ENCODE results near the gene NELFA. TPM values are rescaled to one million over a fixed set of nuclear protein-coding genes. Genes with fewer than 3 reads are reported as not detected.
A peak's percentile ranks its signal among the peaks of the same experiment; 100 is the strongest.

NELFA gene
- total RNA-seq, 1 experiment from 2014 or later, result 55.0 TPM

DNA sequence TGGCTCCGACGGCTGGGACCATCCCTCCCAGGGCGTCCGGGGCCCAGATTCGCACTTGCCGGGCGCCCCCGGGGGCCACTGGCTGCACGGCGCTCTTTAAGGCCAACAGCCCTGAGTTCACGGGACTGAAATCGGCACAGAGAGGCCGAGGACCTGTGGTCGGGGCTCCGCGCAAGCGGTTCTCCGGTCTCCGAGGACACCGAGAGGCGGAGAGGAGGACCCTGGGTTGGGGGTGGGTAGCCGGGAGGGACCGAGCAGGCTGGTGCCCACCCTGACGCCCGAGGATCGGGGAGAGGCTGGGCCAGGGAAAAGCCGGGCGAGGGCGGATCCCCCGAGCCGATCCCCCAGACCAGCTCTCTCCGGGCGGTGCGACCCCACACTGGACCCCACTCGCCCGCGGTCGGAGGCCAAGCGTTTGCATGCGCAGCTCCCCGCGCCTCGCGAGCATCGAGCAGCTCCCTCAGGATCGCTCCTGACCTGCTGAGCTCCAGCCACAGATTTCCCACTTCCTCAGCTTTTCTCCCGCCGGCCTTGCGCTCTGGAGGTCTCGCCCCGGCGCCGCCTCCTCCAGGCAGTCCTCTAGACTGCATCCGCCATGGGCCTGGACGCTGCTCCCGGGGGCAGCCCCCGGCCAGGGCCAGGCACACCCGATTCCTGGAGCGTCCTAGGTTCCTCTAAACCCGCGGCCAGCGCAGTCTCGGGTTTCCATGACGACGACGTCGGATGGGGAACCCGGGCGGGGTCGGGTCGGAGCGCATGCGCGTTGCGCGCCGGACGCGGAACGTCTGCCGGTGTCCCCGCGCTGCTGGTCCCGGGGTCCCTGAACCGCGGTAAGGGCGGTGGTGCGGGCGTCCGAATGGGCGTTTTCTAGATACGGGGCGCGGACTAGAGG, 32.7 kb upstream of the NELFA start:
- no peak overlapping the region for H2BK120ac ChIP-seq (ENCODE audit: low read depth, low read length, poor library complexity, severe bottlenecking)
- no peak overlapping the region for H3K27ac ChIP-seq (ENCODE audit: insufficient read length, low read depth, low read length)
- peaks cover 19% of the 10 kb centered on the region for H3K27me3 ChIP-seq (ENCODE audit: insufficient read depth, low read length)
- H4K8ac ChIP-seq (replicated peaks; ENCODE audit: insufficient read length, low read depth, low read length), result no peak overlapping the region
- H2AFZ ChIP-seq (ENCODE audit: low read length), result no peak overlapping the region
- no peak overlapping the region for H4K5ac ChIP-seq (ENCODE audit: insufficient read length, low read depth, low read length)
- peaks cover 16% of the 10 kb centered on the region for H3K23me2 ChIP-seq (ENCODE audit: insufficient read length, low read depth, low read length, poor library complexity, severe bottlenecking)
- H3K4me1 ChIP-seq (ENCODE audit: insufficient read depth, low read length), result no peaks in the 10 kb centered on the region; the same call in 1 of the 2 replicates
- H4K91ac ChIP-seq (ENCODE audit: insufficient read length, low read depth, low read length), result no peak overlapping the region
- H2BK20ac ChIP-seq (ENCODE audit: low read depth, low read length, poor library complexity, severe bottlenecking), result no peak overlapping the region
- TF ChIP-seq CTCF (conservative IDR thresholded peaks at IDR 0.05), result no peak
- H3K18ac ChIP-seq (ENCODE audit: insufficient read length, low read depth, low read length), result no peak overlapping the region
- H3T11ph ChIP-seq (ENCODE audit: low read length), result no peak overlapping the region
- no peak overlapping the region for H2BK12ac ChIP-seq (ENCODE audit: insufficient read length, low read depth, low read length)
- H2BK5ac ChIP-seq (ENCODE audit: insufficient read length, low read length), result no peak overlapping the region
- Mint-ChIP-seq H3K36me3 (ENCODE audit: insufficient read depth in 1 of 3, low read depth in 3 of 3) (no peaks in the 10 kb centered on the region; a peak in 2 of 7 replicates), H3K27ac (no peak overlapping the region), H3K4me1 (no peaks in the 10 kb centered on the region), H3K27me3 (ENCODE audit: low read depth) (peaks cover 76% of the 10 kb centered on the region), H3K9me3 (0 out of 5 replicates have a peak, but pooled peaks cover 0 to 2% of the 10 kb centered on the region in 2 experiments), H3K4me3 (peak overlapping the region; percentile 69 to 88)
- no peak overlapping the region for H3K56ac ChIP-seq (ENCODE audit: insufficient read length, low read depth, low read length)
- DNase-seq, result peak; percentile 92
- H3K79me2 ChIP-seq (ENCODE audit: insufficient read depth, low read length), result no peaks in the 10 kb centered on the region
- H3K4ac ChIP-seq (ENCODE audit: low read depth, low read length), result no peak overlapping the region
- no peaks in the 10 kb centered on the region for H3K79me1 ChIP-seq (ENCODE audit: insufficient read depth, low read depth, low read length, poor library complexity, severe bottlenecking)
- H4K20me1 ChIP-seq (ENCODE audit: control insufficient read depth, insufficient read depth, insufficient read length), result no peaks in the 10 kb centered on the region
- H3K9ac ChIP-seq (ENCODE audit: extremely low read depth, insufficient read length, low read length), result no peak overlapping the region
- no peaks in the 10 kb centered on the region for H3K9me3 ChIP-seq (ENCODE audit: control insufficient read depth, low read depth, low read length)
- H3K14ac ChIP-seq (ENCODE audit: insufficient read depth, low read length), result no peak overlapping the region
- H3K4me2 ChIP-seq (ENCODE audit: insufficient read depth, insufficient read length, low read length), result peak overlapping the region; percentile 48
- no peak overlapping the region for H2AK5ac ChIP-seq (ENCODE audit: insufficient read length, low read length)
- no peak overlapping the region for H3K23ac ChIP-seq (ENCODE audit: insufficient read length, low read depth, low read length)
- no peak overlapping the region for H2BK15ac ChIP-seq (ENCODE audit: low read depth, low read length)
- WGBS (ENCODE audit: extremely low coverage, insufficient read length, low lambda C conversion rate), result no CpG with 5 or more reads among the region's 94 CpGs

Measured in H9 (cell line).